NB4 (cell line): ENCODE data around the gene TRIM9.

Source experiments
- DNase-seq: peaks from one replicate; pipeline ENCODE4 v3.0.0; 2010; ENCODE audit warnings: low read depth
- H3K4me3 ChIP-seq: one replicate; pipeline ENCODE4 v1.5.1; 2011; ENCODE audit warnings: mild to moderate bottlenecking, low read depth, low read length, moderate library complexity
- MYC ChIP-seq: IDR thresholded peaks from 2 replicates; pipeline ENCODE4 v1.6.1; 2011; ENCODE audit warnings: low read depth, low read length
- POLR2A ChIP-seq: IDR thresholded peaks from 2 replicates; pipeline ENCODE4 v1.6.1; 2011; ENCODE audit warnings: mild to moderate bottlenecking; ENCODE audit not compliant: insufficient read length; ENCODE audit errors: extremely low read depth
- TF ChIP-seq, protein P1 (sequence below): IDR thresholded peaks from 2 replicates; pipeline ENCODE4 v1.6.1; 2011; ENCODE audit warnings: low read depth, low read length
- TF ChIP-seq, protein P2 (sequence below): IDR thresholded peaks from one replicate; pipeline ENCODE4 v1.5.1; 2012; ENCODE audit warnings: low read depth, low read length

TRIM9 gene

DNA sequence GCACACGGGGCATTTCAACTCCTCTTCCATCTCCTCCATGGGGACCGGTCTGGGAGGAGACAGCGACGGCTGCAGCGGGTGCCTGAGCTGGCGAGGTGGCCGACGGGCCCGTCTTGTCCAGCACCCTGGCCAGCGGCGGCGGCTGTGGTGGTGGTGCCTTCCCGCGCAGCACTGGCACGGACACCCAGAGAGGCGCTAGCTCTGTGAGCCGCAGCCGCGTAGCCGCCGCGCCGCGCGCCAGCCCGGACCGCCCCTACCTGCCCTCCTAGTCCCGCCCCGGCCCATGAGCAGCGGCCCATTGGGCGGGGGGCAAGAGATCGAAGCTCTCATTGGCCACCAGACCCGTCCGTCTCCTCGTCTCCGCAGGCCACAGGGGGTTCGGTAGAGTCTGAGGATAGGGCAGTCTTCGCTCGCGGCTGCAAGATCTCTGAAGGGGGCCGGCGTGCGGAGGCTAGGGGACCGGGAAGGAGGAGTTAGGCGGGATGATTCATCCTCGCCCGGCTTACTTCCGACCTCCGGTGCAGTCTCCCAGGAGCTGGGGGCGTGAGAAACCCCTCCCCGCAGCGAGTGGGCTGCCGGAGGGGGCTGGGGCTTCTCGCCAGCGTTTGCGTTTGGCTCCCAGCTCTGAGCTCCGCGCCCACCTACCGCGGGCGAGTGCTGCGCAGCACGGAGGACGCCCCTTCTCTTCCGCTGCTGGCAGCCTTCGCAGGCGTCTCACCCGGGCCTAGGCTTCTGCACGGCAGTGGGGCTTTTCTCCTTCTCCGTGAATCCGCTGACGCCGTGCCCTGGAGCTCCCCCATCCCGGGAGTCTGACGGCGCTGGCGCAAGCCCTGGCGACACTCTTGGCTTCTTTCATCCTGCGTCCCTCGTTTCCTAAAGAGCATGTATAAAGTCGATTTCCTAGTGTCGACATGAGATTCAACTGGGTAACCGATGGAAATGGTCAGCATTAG lies at the start of gene TRIM9:
TRIM9 (minus strand) TSS at position 205 of the 953 bp plus-strand sequence; CDS start at position 39, 166 bp downstream.
- TF ChIP-seq POLR2A (peak; percentile 37), MYC (no peak; the same call in 1 of the 2 replicates)
- TF ChIP-seq, protein P1, sequence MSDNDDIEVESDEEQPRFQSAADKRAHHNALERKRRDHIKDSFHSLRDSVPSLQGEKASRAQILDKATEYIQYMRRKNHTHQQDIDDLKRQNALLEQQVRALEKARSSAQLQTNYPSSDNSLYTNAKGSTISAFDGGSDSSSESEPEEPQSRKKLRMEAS, result peak; percentile 14; the same call in 1 of the 2 replicates
- DNase-seq, result peak; percentile 99
- peak within 1 kb of the TSS; percentile 63 for H3K4me3 ChIP-seq

DNA sequence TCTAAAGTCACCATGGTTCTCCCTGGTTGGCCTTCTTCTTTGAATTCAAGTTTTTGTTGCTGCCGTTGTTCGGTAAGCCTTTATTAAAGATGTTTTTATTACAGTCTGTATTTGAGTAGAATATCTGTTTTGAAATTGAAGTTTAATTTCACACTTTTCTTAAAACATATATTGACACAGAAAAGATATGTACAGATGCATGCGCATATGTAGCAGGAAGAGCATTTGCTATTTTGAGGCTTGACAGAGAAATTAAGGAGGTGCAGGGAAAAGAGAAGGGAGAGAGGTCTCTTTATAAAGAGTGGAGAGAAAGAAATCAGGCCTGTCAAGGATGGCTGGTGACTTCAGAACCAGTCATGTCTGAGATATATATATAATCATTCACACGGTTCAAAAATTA lies 46.0 kb upstream of the TRIM9 start:
- TF ChIP-seq, protein P1, result no peak
- TF ChIP-seq MYC, result no peak
- no peak for TF ChIP-seq POLR2A
- TF ChIP-seq, protein P2, sequence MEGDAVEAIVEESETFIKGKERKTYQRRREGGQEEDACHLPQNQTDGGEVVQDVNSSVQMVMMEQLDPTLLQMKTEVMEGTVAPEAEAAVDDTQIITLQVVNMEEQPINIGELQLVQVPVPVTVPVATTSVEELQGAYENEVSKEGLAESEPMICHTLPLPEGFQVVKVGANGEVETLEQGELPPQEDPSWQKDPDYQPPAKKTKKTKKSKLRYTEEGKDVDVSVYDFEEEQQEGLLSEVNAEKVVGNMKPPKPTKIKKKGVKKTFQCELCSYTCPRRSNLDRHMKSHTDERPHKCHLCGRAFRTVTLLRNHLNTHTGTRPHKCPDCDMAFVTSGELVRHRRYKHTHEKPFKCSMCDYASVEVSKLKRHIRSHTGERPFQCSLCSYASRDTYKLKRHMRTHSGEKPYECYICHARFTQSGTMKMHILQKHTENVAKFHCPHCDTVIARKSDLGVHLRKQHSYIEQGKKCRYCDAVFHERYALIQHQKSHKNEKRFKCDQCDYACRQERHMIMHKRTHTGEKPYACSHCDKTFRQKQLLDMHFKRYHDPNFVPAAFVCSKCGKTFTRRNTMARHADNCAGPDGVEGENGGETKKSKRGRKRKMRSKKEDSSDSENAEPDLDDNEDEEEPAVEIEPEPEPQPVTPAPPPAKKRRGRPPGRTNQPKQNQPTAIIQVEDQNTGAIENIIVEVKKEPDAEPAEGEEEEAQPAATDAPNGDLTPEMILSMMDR, result no peak
- no peak overlapping the region for H3K4me3 ChIP-seq
- DNase-seq, result no peak

DNA sequence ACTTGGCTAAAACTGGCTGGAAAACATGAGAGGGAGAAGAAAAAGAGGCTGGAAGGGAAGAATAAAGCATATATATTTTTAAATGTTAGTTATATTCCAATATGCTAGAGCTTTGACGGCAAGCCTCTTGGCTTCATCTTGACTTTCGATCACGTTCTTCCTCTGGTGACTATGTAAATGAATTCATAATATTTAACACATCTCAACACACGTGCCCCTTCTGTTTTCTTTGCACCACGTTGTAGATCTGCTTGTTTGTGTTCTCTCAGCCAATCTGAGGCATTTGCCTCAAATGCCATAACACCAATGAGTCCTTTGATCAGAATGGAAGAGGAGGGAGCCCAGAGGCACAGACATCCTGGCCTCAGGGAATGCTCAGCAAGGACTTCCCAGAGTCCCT lies 45.4 kb upstream of the TRIM9 start:
- no peak overlapping the region for H3K4me3 ChIP-seq
- TF ChIP-seq MYC, result no peak
- TF ChIP-seq, protein P2, result no peak
- TF ChIP-seq POLR2A, result no peak
- TF ChIP-seq, protein P1, result no peak
- DNase-seq, result no peak

DNA sequence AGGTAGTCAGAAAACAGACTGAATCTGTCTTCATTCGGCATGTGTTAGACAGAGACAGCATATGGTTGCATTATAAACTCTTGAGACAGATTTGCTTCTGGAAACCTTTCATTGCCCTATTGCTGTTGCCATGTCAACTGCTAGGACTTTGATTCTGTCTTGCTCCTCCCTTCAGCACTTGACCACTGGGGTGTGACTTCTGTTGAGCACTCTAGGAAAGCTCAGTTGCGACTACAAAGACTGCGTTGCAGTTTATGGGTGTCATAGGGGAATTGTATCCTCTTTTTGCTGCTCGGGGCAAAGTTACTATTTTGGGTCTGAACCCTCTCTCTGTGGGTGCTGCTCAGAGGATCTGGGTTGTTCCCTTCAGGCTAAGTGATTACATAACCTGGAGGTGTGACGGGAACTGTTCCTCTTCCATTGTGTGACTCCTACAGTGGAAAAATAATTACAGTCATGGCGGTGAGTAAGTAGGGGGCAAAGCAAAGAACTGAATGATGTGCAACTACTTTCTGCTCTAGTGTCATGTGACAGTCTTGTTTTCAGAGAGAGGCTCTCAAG lies 44.3 kb upstream of the TRIM9 start:
- H3K4me3 ChIP-seq, result no peak overlapping the region
- DNase-seq, result peak; percentile 64
- TF ChIP-seq, protein P2, result no peak
- TF ChIP-seq POLR2A, result no peak
- TF ChIP-seq, protein P1, result no peak
- no peak for TF ChIP-seq MYC

DNA sequence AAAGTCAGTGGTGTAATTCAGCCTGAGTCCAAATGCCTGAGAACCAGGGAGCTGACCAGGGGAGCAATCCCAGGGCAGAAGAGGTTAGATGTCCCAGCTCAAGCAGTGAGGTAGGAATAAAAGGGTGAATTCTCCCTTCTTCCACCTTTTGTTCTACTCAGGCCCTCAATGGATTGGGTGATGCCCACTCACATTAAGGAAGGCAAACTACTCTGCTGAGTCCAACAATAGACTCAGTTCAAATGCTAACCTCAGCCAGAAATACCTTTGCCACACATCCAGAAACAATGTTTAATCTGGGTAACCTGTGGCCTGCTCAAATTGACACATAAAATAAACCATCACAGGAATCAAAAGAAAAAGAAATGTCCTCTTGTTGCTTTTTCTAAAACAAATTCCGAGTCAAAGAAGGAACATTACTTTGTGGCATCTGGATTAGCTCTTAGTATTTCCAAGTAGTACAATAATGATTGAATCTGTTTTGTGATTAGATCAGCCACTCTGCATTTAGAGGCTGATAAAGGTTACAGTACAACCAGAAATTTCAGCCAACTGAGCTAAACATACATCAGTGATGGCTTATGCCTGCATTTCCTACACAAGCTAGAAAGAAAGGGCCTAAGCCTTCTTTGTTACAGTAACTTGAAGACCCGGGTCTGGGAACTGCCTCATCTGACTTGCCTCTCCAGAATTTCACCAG lies 43.6 kb upstream of the TRIM9 start:
- TF ChIP-seq MYC, result no peak
- TF ChIP-seq, protein P2, result no peak
- no peak for DNase-seq
- no peak overlapping the region for H3K4me3 ChIP-seq

DNA sequence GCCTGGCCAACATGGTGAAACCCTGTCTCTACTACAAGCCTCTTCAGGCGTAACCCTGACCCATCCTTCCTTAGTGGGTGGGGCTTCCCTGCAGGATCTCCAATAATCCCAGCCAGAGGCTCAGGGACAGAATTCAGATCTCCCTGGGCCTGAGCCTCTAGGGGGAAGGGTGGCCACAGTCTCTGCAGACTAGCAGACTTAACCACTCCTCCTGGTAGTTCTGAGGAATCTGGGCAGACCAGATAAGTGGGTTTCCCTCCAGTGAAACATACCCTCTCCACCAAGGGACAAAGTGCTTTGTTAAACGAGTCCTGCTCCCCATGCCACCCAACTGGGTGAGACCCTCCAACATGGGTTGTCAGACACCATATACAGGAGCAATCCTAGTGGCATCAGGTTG lies 36.6 kb upstream of the TRIM9 start:
- no peak for DNase-seq
- TF ChIP-seq MYC (no peak), POLR2A (no peak)
- TF ChIP-seq, protein P1, result no peak
- TF ChIP-seq, protein P2, result no peak
- no peak overlapping the region for H3K4me3 ChIP-seq
